MM.1S (cell line): ENCODE data around the gene COL7A1.

Source experiments
- DNase-seq: peaks from one replicate; pipeline ENCODE4 v3.0.0-alpha.2; 2015
- H2AFZ ChIP-seq: fragments of 300-600 bp; sonication (generic); 2 replicates; pipeline ENCODE4 v1.6.0; 2016; ENCODE audit warnings: antibody characterized with exemption, low read length
- H3F3A ChIP-seq: fragments of 300-600 bp; sonication (generic); 2 replicates; pipeline ENCODE4 v1.6.1; 2016; ENCODE audit warnings: mild to moderate bottlenecking, antibody characterized with exemption, low read length, moderate library complexity, mixed read lengths; ENCODE audit not compliant: insufficient read depth
- H3K27ac ChIP-seq: fragments of 300-600 bp; sonication (generic); 2 replicates; pipeline ENCODE4 v1.5.1; 2016; ENCODE audit warnings: mild to moderate bottlenecking, low read length
- H3K27me3 ChIP-seq: fragments of 300-600 bp; sonication (generic); replicated peaks from 2 replicates; pipeline ENCODE4 v1.6.0; 2016; ENCODE audit warnings: low read length; ENCODE audit not compliant: insufficient read depth
- H3K36me3 ChIP-seq: fragments of 300-600 bp; sonication (generic); replicated peaks from 2 replicates; pipeline ENCODE4 v1.6.1; 2016; ENCODE audit warnings: mild to moderate bottlenecking, low read length, mixed read lengths; ENCODE audit not compliant: insufficient read depth
- H3K4me1 ChIP-seq: fragments of 300-600 bp; sonication (generic); 2 replicates; pipeline ENCODE4 v1.6.1; 2016; ENCODE audit warnings: low read length, mixed read lengths
- H3K4me2 ChIP-seq: fragments of 300-600 bp; sonication (generic); 2 replicates; pipeline ENCODE4 v1.6.0; 2016; ENCODE audit warnings: low read depth, low read length
- H3K4me3 ChIP-seq: fragments of 300-600 bp; sonication (generic); 2 replicates; pipeline ENCODE4 v1.5.1; 2016; ENCODE audit warnings: low read length, mixed read lengths
- H3K79me2 ChIP-seq: fragments of 300-600 bp; sonication (generic); 2 replicates; pipeline ENCODE4 v1.6.1; 2016; ENCODE audit warnings: mixed run types, low read length, mixed read lengths
- H3K9ac ChIP-seq: fragments of 300-600 bp; sonication (generic); 2 replicates; pipeline ENCODE4 v1.6.1; 2016; ENCODE audit warnings: low read length, mixed read lengths
- H3K9me2 ChIP-seq: fragments of 300-600 bp; sonication (generic); replicated peaks from 2 replicates; pipeline ENCODE4 v1.6.1; 2016; ENCODE audit warnings: mild to moderate bottlenecking, low read length, mixed read lengths; ENCODE audit not compliant: insufficient read depth
- H3K9me3 ChIP-seq: fragments of 300-600 bp; sonication (generic); replicated peaks from 2 replicates; pipeline ENCODE4 v1.6.1; 2016; ENCODE audit warnings: mild to moderate bottlenecking, low read length, mixed read lengths; ENCODE audit not compliant: insufficient read depth
- H4K20me1 ChIP-seq: fragments of 300-600 bp; sonication (generic); 2 replicates; pipeline ENCODE4 v1.6.1; 2016; ENCODE audit warnings: mild to moderate bottlenecking, low read length, moderate library complexity, mixed read lengths; ENCODE audit not compliant: insufficient read depth
- CTCF ChIP-seq: fragments of 300-600 bp; sonication (generic); IDR thresholded peaks from 2 replicates; pipeline ENCODE4 v1.5.1; 2016; ENCODE audit warnings: antibody characterized with exemption, low read length, mixed read lengths
- EZH2 ChIP-seq: fragments of 300-600 bp; sonication (generic); optimal IDR thresholded peaks from 2 replicates; pipeline ENCODE3; 2017; ENCODE audit warnings: low read depth, mild to moderate bottlenecking, antibody characterized with exemption, low read length, mixed read lengths
- EZH2phosphoT487 ChIP-seq: fragments of 300-600 bp; sonication (generic); IDR thresholded peaks from 2 replicates; pipeline ENCODE4 v1.6.1; 2018; ENCODE audit warnings: antibody characterized with exemption, low read length

COL7A1 gene

GRCh38 chr3:48556796-48557626 is 38.1 kb downstream of the COL7A1 start, which contains the start of gene PFKFB4:
PFKFB4 (minus strand) TSS chr3:48556803; CDS start chr3:48556777, 26 bp downstream.
- H3K27me3 ChIP-seq = peaks cover 5% of the 10 kb centered on the region; the same call in 1 of the 2 replicates
- peak within 1 kb of the TSS; percentile 67 for H3K4me3 ChIP-seq
- H3K4me2 ChIP-seq = peak within 1 kb of the TSS; percentile 89
- H3F3A ChIP-seq = peaks cover 9% of the 10 kb centered on the region
- H3K9ac ChIP-seq = peak within 1 kb of the TSS; percentile 49
- H2AFZ ChIP-seq = peak within 1 kb of the TSS; percentile 86
- no peak for TF ChIP-seq EZH2
- no peak for TF ChIP-seq CTCF
- TF ChIP-seq EZH2phosphoT487 = no peak
- no peaks in the 10 kb centered on the region for H3K36me3 ChIP-seq
- peak; percentile 99 for DNase-seq
- H3K9me3 ChIP-seq = no peaks in the 10 kb centered on the region
- H3K27ac ChIP-seq = peak within 1 kb of the TSS; percentile 31; the same call in 1 of the 2 replicates
- H3K79me2 ChIP-seq = no peaks in the 10 kb centered on the region
- H3K9me2 ChIP-seq = no peaks in the 10 kb centered on the region
- no peaks in the 10 kb centered on the region for H4K20me1 ChIP-seq
- peaks cover 11% of the 10 kb centered on the region for H3K4me1 ChIP-seq

GRCh38 chr3:48555949-48556795 is 39.0 kb downstream of the COL7A1 start:
- H3K4me2 ChIP-seq = peak overlapping the region; percentile 78
- H3K36me3 ChIP-seq = no peaks in the 10 kb centered on the region
- TF ChIP-seq CTCF (no peak), EZH2 (no peak), EZH2phosphoT487 (no peak)
- peak overlapping the region; percentile 49; the same call in 1 of the 2 replicates for H3K9ac ChIP-seq
- peak overlapping the region; percentile 67 for H3K4me3 ChIP-seq
- no peak overlapping the region for H3K27ac ChIP-seq
- H3K4me1 ChIP-seq = peaks cover 11% of the 10 kb centered on the region
- H3F3A ChIP-seq = peaks cover 9% of the 10 kb centered on the region
- H3K27me3 ChIP-seq = no peaks in the 10 kb centered on the region
- no peaks in the 10 kb centered on the region for H3K9me3 ChIP-seq
- H4K20me1 ChIP-seq = no peaks in the 10 kb centered on the region
- DNase-seq = no peak
- no peaks in the 10 kb centered on the region for H3K9me2 ChIP-seq
- peak overlapping the region; percentile 77 for H2AFZ ChIP-seq
- no peaks in the 10 kb centered on the region for H3K79me2 ChIP-seq

- Histone ChIP-seq H3K4me2 (peak overlapping the region; percentile 78; the same call in 1 of the 2 replicates), H3K9me3 (no peaks in the 10 kb centered on the region), H3K36me3 (no peaks in the 10 kb centered on the region), H3K9ac (no peak overlapping the region), H3K4me1 (peaks cover 9% of the 10 kb centered on the region), H3K27me3 (no peaks in the 10 kb centered on the region), H2AFZ (no peak overlapping the region), H3K27ac (no peak overlapping the region), H3K4me3 (peak overlapping the region; percentile 67; the same call in 1 of the 2 replicates), H3K79me2 (no peaks in the 10 kb centered on the region), H3F3A (peaks cover 9% of the 10 kb centered on the region), H4K20me1 (no peaks in the 10 kb centered on the region), H3K9me2 (no peaks in the 10 kb centered on the region)
- TF ChIP-seq EZH2phosphoT487 = no peak
- DNase-seq = no peak
These were observed 39.7 kb downstream of the COL7A1 start for GRCh38 chr3:48555231-48555948.
